K562 (cell line): ENCODE results near the gene HUNK. TPM values are rescaled to one million over a fixed set of nuclear protein-coding genes. Genes with fewer than 3 reads are reported as not detected.

ENCODE experiments used
- ATAC-seq: fragments of 200-7000 bp; cut with Tn5 transposase; 3 replicates; pipeline ENCODE4 v1.9.1; 2020; ENCODE audit warnings: moderate library complexity
- BruUV-seq: library from RNA; stranded (reverse); fragments of 400-500 nt; replicated peaks from 2 replicates; lab custom pipeline; 2021; lab: Mats Ljungman, UMichigan
- CTCF ChIA-PET: fragments of 300-600 bp; formaldehyde crosslinking; extraction: SDS; loops from one replicate; lab custom pipeline; 2021; ENCODE audit warnings: low intra/inter-chr PET ratio; lab: Yijun Ruan, JAX
- POLR2A ChIA-PET: fragments of 300-600, 350-650 bp; sonication (Branson Sonifier 250); formaldehyde crosslinking; extraction: SDS; loops from one replicate; lab custom pipeline; 2021; ENCODE audit warnings: antibody characterized with exemption, inconsistent platforms; lab: Yijun Ruan, JAX
- DNase-seq, 4 experiments: peaks; one replicate each; pipeline versions ENCODE4 v3.0.0 to v3.0.0-alpha.2; 2011 to 2018; ENCODE audit warnings: low spot score in 3 of 4, mixed read lengths in 3 of 4; ENCODE audit errors: extremely low read depth in 1 of 4
- FAIRE-seq: peaks from 2 replicates; lab custom pipeline; 2011; peaks lifted over from hg19 to GRCh38; lab: Jason Lieb, UNC
- H2AFZ ChIP-seq: 2 replicates; pipeline ENCODE4 v1.6.0; 2011; ENCODE audit warnings: low read depth, low read length, control low read depth, inconsistent platforms
- H3K27ac ChIP-seq: fragments of 200-600 bp; 3 replicates; pipeline ENCODE4 v1.8.0; 2011; ENCODE audit warnings: low read depth, mild to moderate bottlenecking, control low read depth, inconsistent platforms, low read length, moderate library complexity, mixed read lengths; ENCODE audit errors: extremely low read depth
- H3K27me3 ChIP-seq, 2 experiments: fragments of 300-600 bp in 1 of 2; 2 replicates in 1 of 2; 3 replicates in 1 of 2; pipeline versions ENCODE4 v1.6.0 to v1.8.0; 2011; ENCODE audit warnings: inconsistent platforms in 2 of 2, low read length in 2 of 2, mild to moderate bottlenecking in 1 of 2, mixed read lengths in 1 of 2, moderate library complexity in 1 of 2; ENCODE audit not compliant: control insufficient read depth in 2 of 2, insufficient read depth in 2 of 2
- H3K36me3 ChIP-seq: fragments of 300-600 bp; 3 replicates; pipeline ENCODE4 v1.8.0; 2011; ENCODE audit warnings: mild to moderate bottlenecking, low read length, inconsistent platforms; ENCODE audit not compliant: control insufficient read depth, insufficient read depth
- H3K4me1 ChIP-seq, 2 experiments: fragments of 200-600 bp in 1 of 2; replicated peaks in 1 of 2; 2 replicates in 1 of 2; 3 replicates in 1 of 2; pipeline versions ENCODE4 v1.5.1 to v1.8.0; 2011; ENCODE audit warnings: inconsistent platforms in 2 of 2, low read length in 2 of 2, mild to moderate bottlenecking in 1 of 2, mixed read lengths in 1 of 2, moderate library complexity in 1 of 2; ENCODE audit not compliant: control insufficient read depth in 2 of 2, insufficient read depth in 2 of 2
- H3K4me2 ChIP-seq: 2 replicates; pipeline ENCODE4 v1.6.1; 2011; ENCODE audit warnings: low read length, control low read depth, inconsistent platforms, mixed read lengths; ENCODE audit not compliant: insufficient read depth
- H3K4me3 ChIP-seq: fragments of 200-600 bp; sonication (generic), shearing (Covaris generic); 2 replicates; pipeline ENCODE4 v1.5.1; 2016; ENCODE audit warnings: control low read depth, inconsistent platforms
- H3K79me2 ChIP-seq: fragments of 200-600 bp; 3 replicates; pipeline ENCODE4 v1.8.0; 2011; ENCODE audit warnings: low read length, inconsistent platforms; ENCODE audit not compliant: control insufficient read depth, insufficient read depth
- H3K9ac ChIP-seq, 2 experiments: 2 replicates each; pipeline versions ENCODE4 v1.6.0 to v1.6.1; 2011; ENCODE audit warnings: low read depth in 2 of 2, low read length in 2 of 2, control low read depth in 1 of 2, inconsistent platforms in 1 of 2, mild to moderate bottlenecking in 1 of 2, mixed read lengths in 1 of 2; ENCODE audit not compliant: insufficient read depth in 1 of 2
- H3K9me1 ChIP-seq: one replicate; pipeline ENCODE4 v1.6.0; 2011; ENCODE audit warnings: inconsistent platforms, mild to moderate bottlenecking, low read length, moderate library complexity; ENCODE audit not compliant: control insufficient read depth, insufficient read depth
- H3K9me3 ChIP-seq: replicated peaks from 2 replicates; pipeline ENCODE4 v1.5.1; 2011; ENCODE audit warnings: low read depth, low read length, inconsistent platforms; ENCODE audit not compliant: control insufficient read depth, insufficient read depth
- H4K20me1 ChIP-seq: replicated peaks from 2 replicates; pipeline ENCODE4 v1.6.1; 2011; ENCODE audit warnings: low read length, inconsistent platforms, mixed read lengths; ENCODE audit not compliant: control insufficient read depth, insufficient read depth
- MAFG ChIP-seq: fragments of 450-650 bp; conservative IDR thresholded peaks from 2 replicates; pipeline ENCODE4 v1.6.1; 2016; ENCODE audit warnings: missing genetic modification characterization, missing compliant biosample characterization
- STAG1 ChIP-seq: sonication (generic); formaldehyde crosslinking; IDR thresholded peaks from 2 replicates; pipeline ENCODE4 v1.5.0; 2020; ENCODE audit warnings: missing genetic modification reagents, borderline replicate concordance
- ZNF316 ChIP-seq: fragments of 450-650 bp; IDR thresholded peaks from 2 replicates; pipeline ENCODE4 v1.6.1; 2016
- WGBS: fragments of 100-300 bp; shearing (Covaris generic); methylation state at CpG from one replicate; pipeline ENCODE4 v1.1.6; 2016; ENCODE audit warnings: low coverage, mixed read lengths; ENCODE audit not compliant: insufficient coverage; ENCODE audit errors: missing lambda C conversion rate; 5-methylcytosine and 5-hydroxymethylcytosine counted together
- in situ Hi-C: fragments of 300-500 bp; cut with MboI; formaldehyde crosslinking; loops from 4 replicates; pipeline ENCODE4 v1.15.0; 2018; ENCODE audit warnings: inconsistent platforms, mixed read lengths
- intact Hi-C: fragments of 100-400 bp; cut with micrococcal nuclease; formaldehyde crosslinking; loops from 2 replicates; pipeline ENCODE4 v1.14.2; 2022
- polyA plus RNA-seq, 8 experiments: library from polyadenylated mRNA; depleted of rRNA in 4 of 8; stranded (reverse) in 5 of 8; unstranded in 3 of 8; fragments of >200 nt; fragmentation: Nextera tagmentation in 2 of 8; fragmentation: Illumina TruSeq in 1 of 8; extraction: Ambion mirVana in 2 of 8; extraction: Trizol in 1 of 8; gene quantifications; 2 replicates each; pipeline versions ENCODE4 v1.2.1 to v1.2.3, GENCODE V29; 2011 to 2014; ENCODE audit warnings: inconsistent platforms in 1 of 8, missing spikeins in 1 of 8
- total RNA-seq, 7 experiments: library from RNA; depleted of rRNA in 6 of 7; stranded (reverse); fragments of >200 nt in 6 of 7; fragmentation: Illumina TruSeq in 2 of 7; extraction: Trizol in 2 of 7; gene quantifications; 2 replicates each; pipeline versions ENCODE4 v1.2.1 to v1.2.3, GENCODE V29; 2011 to 2021; ENCODE audit warnings: low replicate concordance in 1 of 7
- TF ChIP-seq, protein P1 (sequence below): fragments of 250-450 bp; sonication (Bioruptor Pico); IDR thresholded peaks from 2 replicates; pipeline ENCODE4 v1.4.0; 2020; ENCODE audit warnings: mild to moderate bottlenecking, moderate library complexity, borderline replicate concordance

Gene HUNK
- total and polyA plus RNA-seq, 9 of the 15 experiments (the other 6 are each of a cell fraction or from before 2014, with no cell fraction given) = not detected

DNA sequence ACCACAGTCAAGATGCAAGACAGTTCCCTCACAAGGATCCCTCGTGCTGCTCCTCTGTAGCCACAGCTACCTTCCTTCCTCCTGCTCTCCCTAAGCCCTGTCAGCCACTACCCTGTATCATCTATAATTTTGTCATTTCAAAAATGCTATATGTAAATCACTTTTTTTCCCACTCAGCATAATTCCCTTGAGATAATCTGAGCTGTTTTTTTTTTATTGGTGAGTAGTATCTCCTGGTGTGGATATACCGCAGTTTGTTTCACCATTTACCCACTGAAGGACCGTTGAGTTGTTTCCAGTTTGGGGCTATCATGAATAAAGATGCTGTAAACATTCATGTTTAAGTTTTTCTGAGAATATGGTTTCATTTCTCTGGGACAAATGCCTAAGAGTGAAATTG, 88.2 kb downstream of the HUNK start:
- Histone ChIP-seq H3K36me3 (no peaks in the 10 kb centered on the region), H3K27ac (no peak overlapping the region), H3K9me1 (no peaks in the 10 kb centered on the region), H3K79me2 (no peaks in the 10 kb centered on the region), H2AFZ (no peak overlapping the region), H3K4me1 (no peaks in the 10 kb centered on the region), H3K27me3 (peaks cover 7 to 18% of the 10 kb centered on the region in 2 experiments), H3K9me3 (no peaks in the 10 kb centered on the region; the same call in 1 of the 2 replicates), H3K4me3 (no peak overlapping the region), H3K9ac (no peak overlapping the region), H4K20me1 (no peaks in the 10 kb centered on the region), H3K4me2 (no peak overlapping the region)
- CTCF ChIA-PET = no interaction called here
- TF ChIP-seq, protein P1, sequence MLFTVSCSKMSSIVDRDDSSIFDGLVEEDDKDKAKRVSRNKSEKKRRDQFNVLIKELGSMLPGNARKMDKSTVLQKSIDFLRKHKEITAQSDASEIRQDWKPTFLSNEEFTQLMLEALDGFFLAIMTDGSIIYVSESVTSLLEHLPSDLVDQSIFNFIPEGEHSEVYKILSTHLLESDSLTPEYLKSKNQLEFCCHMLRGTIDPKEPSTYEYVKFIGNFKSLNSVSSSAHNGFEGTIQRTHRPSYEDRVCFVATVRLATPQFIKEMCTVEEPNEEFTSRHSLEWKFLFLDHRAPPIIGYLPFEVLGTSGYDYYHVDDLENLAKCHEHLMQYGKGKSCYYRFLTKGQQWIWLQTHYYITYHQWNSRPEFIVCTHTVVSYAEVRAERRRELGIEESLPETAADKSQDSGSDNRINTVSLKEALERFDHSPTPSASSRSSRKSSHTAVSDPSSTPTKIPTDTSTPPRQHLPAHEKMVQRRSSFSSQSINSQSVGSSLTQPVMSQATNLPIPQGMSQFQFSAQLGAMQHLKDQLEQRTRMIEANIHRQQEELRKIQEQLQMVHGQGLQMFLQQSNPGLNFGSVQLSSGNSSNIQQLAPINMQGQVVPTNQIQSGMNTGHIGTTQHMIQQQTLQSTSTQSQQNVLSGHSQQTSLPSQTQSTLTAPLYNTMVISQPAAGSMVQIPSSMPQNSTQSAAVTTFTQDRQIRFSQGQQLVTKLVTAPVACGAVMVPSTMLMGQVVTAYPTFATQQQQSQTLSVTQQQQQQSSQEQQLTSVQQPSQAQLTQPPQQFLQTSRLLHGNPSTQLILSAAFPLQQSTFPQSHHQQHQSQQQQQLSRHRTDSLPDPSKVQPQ (CRISPR knock-in tag) = no peak
- TF ChIP-seq STAG1 (CRISPR knock-in tag) (no peak), ZNF316 (peak; percentile 72), MAFG (tag) (peak; percentile 48; the same call in 1 of the 2 replicates)
- WGBS = 0% methylated on average over 3 of the region's 3 CpGs
- intact Hi-C loops (loop anchor here (10.0 kb wide), 1 partner anchor 56 kb away; no protein-coding TSS in a partner anchor), in situ Hi-C loops (no loop called here)
- POLR2A ChIA-PET = no interaction called here
- FAIRE-seq (no peak), ATAC-seq (no peak), DNase-seq (no peak)
- no TSS peak for BruUV-seq
